ENCODE data around the gene SLC25A22. TPM values are rescaled to one million over a fixed set of nuclear protein-coding genes. Genes with fewer than 3 reads are reported as not detected.
A peak's percentile ranks its signal among the peaks of the same experiment; 100 is the strongest.

SLC25A22 gene
- total and polyA plus RNA-seq, 9 of the 15 experiments (the other 6 are each of a cell fraction or from before 2014, with no cell fraction given) = 0.41 to 55.4 (median 11.4) TPM

- TF ChIP-seq RBFOX2 (IDR thresholded peaks at IDR 0.05; ENCODE audit: low read depth, low read length) (peak; percentile 97), EP400 (IDR thresholded peaks at IDR 0.05) (peak; percentile 48; the same call in 1 of the 2 replicates), ZBTB1 (CRISPR knock-in tag; IDR thresholded peaks at IDR 0.05; ENCODE audit: borderline replicate concordance, low read depth) (no peak; the same call in 1 of the 2 replicates), PRMT5 (CRISPR knock-in tag; IDR thresholded peaks at IDR 0.05) (no peak), TBP (optimal IDR thresholded peaks at IDR 0.05; ENCODE audit: low read depth, low read length) (peak; percentile 97), MEF2D (tag; conservative IDR thresholded peaks at IDR 0.05; ENCODE audit: low read depth) (no peak), ZNF395 (CRISPR knock-in tag; IDR thresholded peaks at IDR 0.05) (no peak), ESRRB (CRISPR knock-in tag; IDR thresholded peaks at IDR 0.05; ENCODE audit: borderline replicate concordance) (no peak), TSC22D4 (tag; IDR thresholded peaks at IDR 0.05) (no peak), ZNF79 (CRISPR knock-in tag; IDR thresholded peaks at IDR 0.05; ENCODE audit: low read depth) (no peak), C11orf30 (IDR thresholded peaks at IDR 0.05; ENCODE audit: low read depth) (peak; percentile 55; the same call in 1 of the 2 replicates), RFX5 (IDR thresholded peaks at IDR 0.05; ENCODE audit: low read depth, low read length) (no peak), ZNF3 (CRISPR knock-in tag; IDR thresholded peaks at IDR 0.05) (no peak), BHLHE40 (IDR thresholded peaks at IDR 0.05; ENCODE audit: low read length) (peak; percentile 84), NFXL1 (CRISPR knock-in tag; IDR thresholded peaks at IDR 0.05) (no peak), SETDB1 (IDR thresholded peaks at IDR 0.05; ENCODE audit: low read length) (no peak), ELF4 (CRISPR knock-in tag; IDR thresholded peaks at IDR 0.05) (no peak), FOXM1 (IDR thresholded peaks at IDR 0.05; ENCODE audit: low read depth) (peak; percentile 70), FOXM1 (CRISPR knock-in tag; IDR thresholded peaks at IDR 0.05; ENCODE audit: low read depth) (0 out of 2 replicates have a peak, but pooled peaks have one; percentile 26), RBM22 (IDR thresholded peaks at IDR 0.05; ENCODE audit: low read depth, low read length, poor library complexity, severe bottlenecking) (no peak), CTBP1 (IDR thresholded peaks at IDR 0.05; ENCODE audit: borderline replicate concordance) (peak; percentile 96), TEAD2 (tag; IDR thresholded peaks at IDR 0.05) (no peak), GATAD2B (IDR thresholded peaks at IDR 0.05; ENCODE audit: borderline replicate concordance) (peak; percentile 74), ZNF224 (CRISPR knock-in tag; IDR thresholded peaks at IDR 0.05) (no peak)
- TF ChIP-seq, protein P1, sequence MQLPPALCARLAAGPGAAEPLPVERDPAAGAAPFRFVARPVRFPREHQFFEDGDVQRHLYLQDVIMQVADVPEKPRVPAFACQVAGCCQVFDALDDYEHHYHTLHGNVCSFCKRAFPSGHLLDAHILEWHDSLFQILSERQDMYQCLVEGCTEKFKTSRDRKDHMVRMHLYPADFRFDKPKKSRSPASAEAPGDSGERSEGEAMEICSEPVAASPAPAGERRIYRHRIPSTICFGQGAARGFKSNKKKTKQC (CRISPR knock-in tag; IDR thresholded peaks at IDR 0.05) = peak; percentile 77; the same call in 1 of the 2 replicates
- TF ChIP-seq, protein P2, sequence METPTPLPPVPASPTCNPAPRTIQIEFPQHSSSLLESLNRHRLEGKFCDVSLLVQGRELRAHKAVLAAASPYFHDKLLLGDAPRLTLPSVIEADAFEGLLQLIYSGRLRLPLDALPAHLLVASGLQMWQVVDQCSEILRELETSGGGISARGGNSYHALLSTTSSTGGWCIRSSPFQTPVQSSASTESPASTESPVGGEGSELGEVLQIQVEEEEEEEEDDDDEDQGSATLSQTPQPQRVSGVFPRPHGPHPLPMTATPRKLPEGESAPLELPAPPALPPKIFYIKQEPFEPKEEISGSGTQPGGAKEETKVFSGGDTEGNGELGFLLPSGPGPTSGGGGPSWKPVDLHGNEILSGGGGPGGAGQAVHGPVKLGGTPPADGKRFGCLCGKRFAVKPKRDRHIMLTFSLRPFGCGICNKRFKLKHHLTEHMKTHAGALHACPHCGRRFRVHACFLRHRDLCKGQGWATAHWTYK (CRISPR knock-in tag; IDR thresholded peaks at IDR 0.05) = peak; percentile 92
- TF ChIP-seq, protein P3, sequence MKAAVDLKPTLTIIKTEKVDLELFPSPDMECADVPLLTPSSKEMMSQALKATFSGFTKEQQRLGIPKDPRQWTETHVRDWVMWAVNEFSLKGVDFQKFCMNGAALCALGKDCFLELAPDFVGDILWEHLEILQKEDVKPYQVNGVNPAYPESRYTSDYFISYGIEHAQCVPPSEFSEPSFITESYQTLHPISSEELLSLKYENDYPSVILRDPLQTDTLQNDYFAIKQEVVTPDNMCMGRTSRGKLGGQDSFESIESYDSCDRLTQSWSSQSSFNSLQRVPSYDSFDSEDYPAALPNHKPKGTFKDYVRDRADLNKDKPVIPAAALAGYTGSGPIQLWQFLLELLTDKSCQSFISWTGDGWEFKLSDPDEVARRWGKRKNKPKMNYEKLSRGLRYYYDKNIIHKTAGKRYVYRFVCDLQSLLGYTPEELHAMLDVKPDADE (conservative IDR thresholded peaks at IDR 0.05; ENCODE audit: control insufficient read depth, low read depth, low read length) = peak; percentile 93
Measured at GRCh38 chr11:842370-843002, 44.4 kb upstream of the SLC25A22 start, which contains the start of the genes POLR2L and TSPAN4 (continued).

Data from K562 (cell line).